Mucosa of descending colon (tissue), 3 donors: ENCODE measurements around the gene ZNF839. TPM values are rescaled to one million over a fixed set of nuclear protein-coding genes. Genes with fewer than 3 reads are reported as not detected.

Experiments
- ATAC-seq: fragments of 200-7000 bp; cut with Tn5 transposase; one replicate; pipeline ENCODE4 v1.9.1; 2020; ENCODE audit warnings: mild to moderate bottlenecking, moderate library complexity
- DNase-seq, 3 donors: peaks; one replicate each; pipeline ENCODE4 v3.0.0-alpha.2; 2020
- H3K36me3 ChIP-seq: fragments of 200-600 bp; one replicate; pipeline ENCODE4 v1.8.0; 2021; ENCODE audit warnings: low read depth, mild to moderate bottlenecking
- H3K4me1 ChIP-seq: fragments of 200-600 bp; one replicate; pipeline ENCODE4 v1.8.0; 2021; ENCODE audit warnings: low read depth, mild to moderate bottlenecking
- H3K4me3 ChIP-seq: fragments of 200-600 bp; one replicate; pipeline ENCODE4 v1.8.0; 2021; ENCODE audit warnings: mild to moderate bottlenecking
- H3K9me3 ChIP-seq: fragments of 200-600 bp; one replicate; pipeline ENCODE4 v1.8.0; 2021; ENCODE audit warnings: mild to moderate bottlenecking
- CTCF ChIP-seq: fragments of 200-600 bp; IDR thresholded peaks from one replicate; pipeline ENCODE4 v1.8.0; 2022; ENCODE audit warnings: antibody characterized with exemption, mild to moderate bottlenecking
- intact Hi-C, 2 donors: fragments of 100-400 bp; cut with DNase I in 1 of 2; cut with micrococcal nuclease in 1 of 2; formaldehyde crosslinking; loops; one replicate each; pipeline versions ENCODE4 v1.11.0 to v1.11.1; 2022; cut with DNase I, micrococcal nuclease
- total RNA-seq, 3 donors: library from RNA; stranded (reverse); fragmentation: NEBNext Ultra II Directional in 2 of 3; extraction: Animal tissue kit (Norgen Biotek cat#: 25700) in 2 of 3; gene quantifications; one replicate each; pipeline versions ENCODE4 v1.2.1 to v1.2.4, GENCODE V29; 2021 to 2023
- donor health status: DM: no; HTN: no; CAD: no; lungs with moderate emphysema.
- donor health status: DM: no; HTN: no; CAD: no.
- donor health status: DM: no; HTN: yes; CAD: no.

Gene ZNF839
- total RNA-seq, 3 donors from 2014 or later: 9.5 to 12.4 (median 9.7) TPM

GRCh38 chr14:102356280-102356679 is 36.7 kb downstream of the ZNF839 start:
- Histone ChIP-seq H3K4me3 (no peak overlapping the region), H3K36me3 (no peaks in the 10 kb centered on the region), H3K4me1 (peaks cover 3% of the 10 kb centered on the region), H3K9me3 (no peaks in the 10 kb centered on the region)
- intact Hi-C loops: no loop called here
- DNase-seq (no peak), ATAC-seq (no peak)
- no peak for TF ChIP-seq CTCF

- H3K36me3 ChIP-seq: no peaks in the 10 kb centered on the region
- DNase-seq: no peak
- intact Hi-C loops: no loop called here
- H3K4me3 ChIP-seq: no peak overlapping the region
- TF ChIP-seq CTCF: no peak
- H3K4me1 ChIP-seq: peaks cover 18% of the 10 kb centered on the region
- no peaks in the 10 kb centered on the region for H3K9me3 ChIP-seq
- ATAC-seq: no peak
These were observed 39.8 kb downstream of the ZNF839 start for GRCh38 chr14:102359341-102359740.

GRCh38 chr14:102360388-102360787 is 40.8 kb downstream of the ZNF839 start:
- no peak overlapping the region for H3K4me3 ChIP-seq
- peaks cover 18% of the 10 kb centered on the region for H3K4me1 ChIP-seq
- ATAC-seq: no peak
- no peaks in the 10 kb centered on the region for H3K9me3 ChIP-seq
- intact Hi-C loops: no loop called here
- DNase-seq: no peak
- no peaks in the 10 kb centered on the region for H3K36me3 ChIP-seq
- TF ChIP-seq CTCF: no peak

GRCh38 chr14:102362084-102362483 is 42.5 kb downstream of the ZNF839 start:
- H3K4me1 ChIP-seq: peaks cover 18% of the 10 kb centered on the region
- H3K36me3 ChIP-seq: no peaks in the 10 kb centered on the region
- H3K9me3 ChIP-seq: no peaks in the 10 kb centered on the region
- TF ChIP-seq CTCF: no peak
- ATAC-seq (peak; percentile 6), DNase-seq (no peak)
- peak overlapping the region; percentile 75 for H3K4me3 ChIP-seq
- intact Hi-C loops: no loop called here

- peaks cover 18% of the 10 kb centered on the region for H3K4me1 ChIP-seq
- peak; percentile 99 for ATAC-seq
- intact Hi-C loops: no loop called here
These were observed 43.1 kb downstream of the ZNF839 start, which contains the start of the genes CINP and TECPR2 for GRCh38 chr14:102362545-102363181. TSS of gene CINP (minus strand) at chr14:102362890. CDS start at chr14:102362851, 39 bp downstream. TSS of gene TECPR2 (plus strand) at chr14:102362941. CDS start at chr14:102376722, 13,781 bp downstream.

More at GRCh38 chr14:102362545-102363181, 43.1 kb downstream of the ZNF839 start, which contains the start of the genes CINP and TECPR2:
- DNase-seq: peak; percentile 99 to 100 (median 99)
- Histone ChIP-seq H3K4me3 (peak within 1 kb of the TSS; percentile 75), H3K9me3 (no peaks in the 10 kb centered on the region), H3K36me3 (no peaks in the 10 kb centered on the region)
- no peak for TF ChIP-seq CTCF
